Stimulated activated CD4-positive, alpha-beta T cell treated with anti-CD3 and anti-CD28 coated beads, Interleukin-15, amount 100 ng/mL, for 48 hours (primary cell): ENCODE measurements around the gene SPANXN1.
"Not testable (repeated sequence)": the region's sequence is repeated elsewhere in the genome, so short reads cannot be mapped to it uniquely, and the experiment has no call there.

Experiments
- DNase-seq, 2 donors: peaks; one replicate each; pipeline ENCODE4 v3.0.0-alpha.2; 2020; ENCODE audit warnings: low read depth in 2 of 2

Gene SPANXN1, protein sequence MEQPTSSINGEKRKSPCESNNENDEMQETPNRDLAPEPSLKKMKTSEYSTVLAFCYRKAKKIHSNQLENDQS

DNA sequence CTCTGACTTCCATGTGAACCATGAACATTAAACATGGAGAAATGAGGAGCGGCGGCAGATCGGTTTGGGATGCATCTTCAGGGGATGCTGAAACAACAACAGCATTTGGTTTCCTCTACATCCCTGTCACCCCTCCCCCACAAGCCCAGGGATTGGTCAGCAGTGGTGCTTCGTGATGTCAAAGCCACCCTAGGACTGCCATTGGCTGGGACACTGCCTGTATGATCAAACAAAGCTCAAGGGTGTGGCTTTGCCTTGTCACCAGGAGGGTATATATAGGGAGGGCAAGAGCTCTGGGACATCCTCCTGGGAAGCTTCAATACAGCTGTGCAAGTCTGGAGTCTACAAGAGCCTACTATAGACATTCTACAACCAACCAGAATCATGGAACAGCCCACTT lies at the start of gene SPANXN1:
SPANXN1 (plus strand) TSS at position 301 of the 400 bp plus-strand sequence; CDS start at position 385, 84 bp downstream.
- DNase-seq = not testable (repeated sequence)

DNA sequence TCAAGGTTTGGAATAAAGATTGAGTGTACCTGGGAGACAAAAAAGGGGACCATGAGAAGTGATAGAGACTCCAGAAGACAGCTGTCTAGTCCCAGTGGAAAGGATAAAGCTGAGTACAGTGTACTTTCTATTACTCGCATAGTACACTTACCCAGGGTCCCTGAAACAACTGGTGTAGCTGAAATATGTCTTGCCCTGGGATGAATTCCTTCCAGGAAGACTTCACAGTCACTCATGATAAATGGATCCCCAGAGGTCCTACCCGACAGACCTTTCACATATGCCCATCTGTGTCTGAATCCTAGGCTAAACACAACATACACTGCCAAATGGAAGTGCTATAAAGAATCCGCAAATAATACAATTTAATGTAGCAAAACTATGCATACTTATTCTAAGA lies 48.2 kb upstream of the SPANXN1 start:
- DNase-seq = no peak

DNA sequence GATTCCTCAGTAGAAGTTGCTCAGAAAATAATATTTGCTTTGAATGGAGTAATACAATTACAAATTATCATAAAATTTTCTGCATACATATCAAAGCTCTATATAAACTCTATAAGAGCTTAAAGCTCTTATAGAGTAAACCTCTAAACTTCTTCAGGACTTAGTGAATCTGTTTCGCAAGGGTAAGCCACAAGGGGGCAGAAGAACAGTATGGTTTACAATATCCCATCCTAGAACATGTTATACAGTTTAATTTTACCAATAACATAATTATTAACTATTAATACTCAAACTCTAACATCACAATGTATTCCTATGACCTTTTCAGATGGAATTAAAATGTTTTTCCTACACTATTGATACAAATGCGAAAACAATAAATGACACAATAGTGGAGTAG lies 33.8 kb upstream of the SPANXN1 start:
- DNase-seq = no peak

DNA sequence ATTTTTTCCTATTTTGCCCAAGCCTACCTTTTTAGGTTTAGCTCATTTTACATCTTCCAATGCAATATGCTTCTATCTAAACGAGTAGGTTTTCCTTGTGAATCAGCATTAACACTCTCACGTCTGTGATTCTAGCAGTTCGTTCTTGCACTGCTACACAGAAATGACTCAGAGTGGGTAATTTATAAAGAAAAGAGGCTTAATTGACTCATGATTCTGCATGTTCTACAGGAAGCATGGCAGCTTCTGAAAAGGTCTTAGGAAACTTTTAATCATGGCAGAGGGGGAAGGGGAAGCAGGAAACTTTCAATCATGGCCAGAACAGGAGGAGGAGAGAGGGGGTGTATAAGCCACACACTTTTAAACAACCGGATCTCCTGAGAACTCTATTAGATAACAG lies 44.9 kb downstream of the SPANXN1 start:
- no peak for DNase-seq
